GDM1 (cell line): ENCODE data around the gene KCNG2.

Source experiments
- DNase-seq: peaks from one replicate; lab custom pipeline; 2025; lab: John Stamatoyannopoulos, UW

KCNG2 gene

GRCh38 chr18:79924814-79925731, 127.3 kb downstream of the KCNG2 start:
- no peak for DNase-seq

GRCh38 chr18:79926306-79926705, 128.6 kb downstream of the KCNG2 start:
- no peak for DNase-seq

- no peak for DNase-seq
Observed at GRCh38 chr18:79926715-79927606, 129.2 kb downstream of the KCNG2 start.

- DNase-seq = no peak
Observed at GRCh38 chr18:79927607-79928562, 130.1 kb downstream of the KCNG2 start.

- no peak for DNase-seq
Observed at GRCh38 chr18:79928563-79928960, 130.8 kb downstream of the KCNG2 start.

GRCh38 chr18:79930020-79930642, 132.4 kb downstream of the KCNG2 start:
- no peak for DNase-seq

GRCh38 chr18:79931475-79931874, 133.7 kb downstream of the KCNG2 start:
- no peak for DNase-seq

GRCh38 chr18:79932907-79933306, 135.2 kb downstream of the KCNG2 start:
- no peak for DNase-seq

- no peak for DNase-seq
Observed at GRCh38 chr18:79933765-79934164, 136.0 kb downstream of the KCNG2 start.

GRCh38 chr18:79934311-79935097, 136.8 kb downstream of the KCNG2 start:
- no peak for DNase-seq

GRCh38 chr18:79935098-79935480, 137.4 kb downstream of the KCNG2 start:
- DNase-seq = no peak

- no peak for DNase-seq
Observed at GRCh38 chr18:79935499-79935898, 137.8 kb downstream of the KCNG2 start.

- DNase-seq = no peak
Observed at GRCh38 chr18:79935925-79936324, 138.2 kb downstream of the KCNG2 start.

GRCh38 chr18:79936641-79937040, 138.9 kb downstream of the KCNG2 start:
- no peak for DNase-seq

- DNase-seq = no peak
Observed at GRCh38 chr18:79937103-79937860, 139.5 kb downstream of the KCNG2 start.

GRCh38 chr18:79938196-79938595, 140.5 kb downstream of the KCNG2 start:
- no peak for DNase-seq

- DNase-seq = no peak
Observed at GRCh38 chr18:79939096-79939495, 141.4 kb downstream of the KCNG2 start.

GRCh38 chr18:79940126-79940813, 142.5 kb downstream of the KCNG2 start:
- no peak for DNase-seq
